ENCODE results near the gene NFAM1.

NFAM1 gene

DNA sequence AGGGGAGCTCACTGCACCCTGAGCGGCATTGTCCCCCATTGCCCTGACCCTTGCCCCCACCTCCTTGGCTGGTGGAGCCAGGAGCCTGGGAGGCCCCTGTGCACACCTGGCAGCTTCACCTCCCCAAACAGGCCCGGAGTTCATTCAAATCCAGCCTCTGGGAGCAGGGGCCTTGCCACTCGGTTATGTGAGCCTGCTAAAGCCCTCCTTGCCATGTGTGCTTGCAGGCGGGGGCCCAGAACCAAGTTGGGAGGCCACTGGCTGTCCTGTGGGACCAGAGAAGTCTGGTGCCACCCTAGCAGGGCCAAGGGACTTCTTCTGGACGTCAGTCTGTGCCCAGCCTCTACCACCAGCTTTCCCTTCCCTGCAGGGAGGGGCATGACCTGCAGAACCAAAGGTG, 48.9 kb downstream of the NFAM1 start:
- no peak for DNase-seq (ENCODE audit: low spot score)

DNA sequence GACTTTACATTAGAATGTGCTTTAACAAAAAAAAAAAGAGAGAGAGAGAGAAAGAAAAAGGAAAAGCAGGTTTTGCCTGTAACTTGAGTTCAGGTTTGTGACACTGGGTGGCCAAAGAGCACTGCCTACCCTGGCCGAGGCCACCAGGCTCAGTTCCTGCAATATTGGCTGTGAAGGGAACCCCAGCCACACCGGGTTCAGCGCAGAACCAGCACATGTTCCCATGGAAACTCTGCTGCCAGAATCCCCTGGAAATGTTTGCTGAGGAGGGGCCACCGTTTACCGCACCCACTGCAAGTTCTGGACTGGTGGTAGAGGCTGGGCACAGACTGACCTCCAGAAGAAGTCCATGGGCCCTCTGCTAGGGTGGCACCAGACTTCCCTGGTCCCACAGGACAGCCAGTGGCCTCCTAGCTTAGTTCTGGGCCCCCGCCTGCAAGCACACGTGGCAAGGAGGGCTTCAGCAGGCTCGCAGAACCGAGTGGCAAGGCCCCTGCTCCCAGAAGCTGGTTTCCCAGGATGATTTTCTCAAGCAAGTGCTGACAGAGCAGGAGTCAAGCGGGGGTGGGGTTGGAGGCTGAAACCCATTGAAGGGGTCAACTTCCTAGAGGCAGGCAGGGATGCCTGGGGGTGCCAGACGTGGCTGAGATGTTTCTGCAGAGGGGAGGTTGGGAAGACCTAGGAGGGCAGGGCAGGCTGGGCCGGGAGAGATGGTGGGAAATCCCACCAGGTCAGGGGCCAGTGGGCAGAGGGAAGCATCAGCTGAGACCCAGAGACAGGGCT, 51.2 kb downstream of the NFAM1 start:
- no peak for DNase-seq (ENCODE audit: low spot score)

DNA sequence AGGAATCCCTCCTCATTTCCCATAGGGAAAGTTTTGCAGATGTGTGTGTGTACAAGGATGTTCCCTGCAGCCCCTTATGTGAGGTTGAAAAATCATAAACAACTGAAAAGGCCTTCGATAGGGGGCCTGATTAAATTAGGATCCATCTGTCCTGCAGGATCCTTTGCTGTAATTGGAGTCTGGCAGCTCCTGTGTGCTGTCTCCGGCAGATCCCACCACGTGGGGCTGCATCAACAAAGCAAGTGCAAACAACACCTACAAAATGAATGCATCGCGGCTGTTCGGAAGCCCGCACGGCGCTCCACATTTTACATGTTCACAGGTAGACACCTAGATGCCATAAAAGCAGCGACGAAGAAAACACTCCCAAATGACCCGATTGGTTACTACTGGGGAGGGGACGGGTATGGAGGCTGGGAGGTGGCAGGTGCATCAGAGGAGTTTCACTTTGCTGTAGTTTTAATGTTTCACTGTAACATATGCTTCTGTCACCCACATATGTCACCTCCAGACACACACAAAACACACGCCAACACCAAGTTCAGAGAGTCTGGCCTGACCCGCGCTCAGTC, 52.2 kb downstream of the NFAM1 start:
- DNase-seq (ENCODE audit: low spot score): no peak

- no peak for DNase-seq (ENCODE audit: low spot score)
These were observed 55.3 kb downstream of the NFAM1 start for GRCh38 chr22:42376711-42377554.

- no peak for DNase-seq (ENCODE audit: low spot score)
These were observed 56.2 kb downstream of the NFAM1 start for GRCh38 chr22:42375982-42376381.

DNA sequence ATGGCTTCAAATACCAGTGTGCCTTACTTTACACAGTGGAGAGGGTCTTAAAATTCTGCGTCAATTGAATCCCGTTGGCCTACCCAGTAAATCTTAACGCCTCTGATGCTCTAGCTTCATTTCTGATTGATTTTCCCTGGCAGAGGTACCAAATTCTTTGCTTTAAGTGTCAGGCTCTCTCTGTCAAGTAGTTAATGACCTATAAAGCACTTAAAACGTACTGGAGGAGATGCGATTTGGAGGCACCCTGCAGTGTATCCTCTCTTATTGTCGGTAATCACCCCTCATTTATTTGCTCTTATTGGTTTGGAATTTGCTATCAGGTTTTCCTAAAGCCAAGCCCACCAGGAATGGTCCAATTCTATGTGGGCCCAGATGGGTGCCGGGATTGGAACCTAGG, 59.2 kb downstream of the NFAM1 start:
- DNase-seq (ENCODE audit: low spot score): no peak

DNA sequence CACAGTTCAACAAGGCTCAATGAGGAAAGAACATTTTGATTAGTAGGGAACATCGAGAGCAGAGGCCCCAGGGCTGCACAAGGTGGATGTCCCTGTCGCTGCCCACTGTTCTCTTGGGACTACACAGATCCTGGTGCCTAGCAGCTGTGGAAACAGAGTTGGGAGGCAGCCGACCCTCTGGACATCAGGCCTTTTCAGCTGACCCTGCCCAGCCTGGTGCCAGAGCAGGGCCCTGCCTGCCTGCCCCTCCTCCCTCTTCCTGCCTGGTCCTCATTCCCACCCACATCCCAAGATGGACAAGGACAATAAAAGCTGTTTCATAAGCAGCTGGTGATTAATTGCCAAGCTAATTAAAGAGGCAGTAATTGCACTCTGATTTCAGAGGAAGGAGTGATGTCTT, 60.7 kb downstream of the NFAM1 start:
- DNase-seq (ENCODE audit: low spot score): no peak

DNA sequence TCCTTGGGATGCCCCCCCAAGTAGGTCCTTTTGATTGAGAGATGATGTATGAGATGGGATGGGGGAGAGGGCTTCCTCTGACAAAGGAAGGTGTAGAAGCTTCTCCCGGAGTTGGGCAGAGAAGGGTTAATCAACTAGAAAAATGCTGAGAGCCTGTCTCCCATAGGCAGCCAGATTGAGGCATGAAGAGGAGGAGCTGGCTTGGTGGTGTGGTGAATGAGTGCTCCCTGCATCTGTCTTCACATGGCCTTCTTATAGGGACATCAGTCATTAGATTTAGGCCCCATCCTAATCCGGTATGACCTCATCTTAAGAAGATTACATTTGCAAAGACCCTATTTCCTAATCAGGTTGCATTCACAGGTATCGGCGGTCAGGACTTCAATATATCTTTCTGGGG, 61.1 kb downstream of the NFAM1 start:
- no peak for DNase-seq (ENCODE audit: low spot score)

- DNase-seq (ENCODE audit: low spot score): peak; percentile 95
These were observed 62.8 kb downstream of the NFAM1 start for GRCh38 chr22:42369250-42370041.

- no peak for DNase-seq (ENCODE audit: low spot score)
These were observed 63.6 kb downstream of the NFAM1 start for GRCh38 chr22:42368379-42369249.

- DNase-seq (ENCODE audit: low spot score): no peak
These were observed 64.2 kb downstream of the NFAM1 start for GRCh38 chr22:42367980-42368378.

DNA sequence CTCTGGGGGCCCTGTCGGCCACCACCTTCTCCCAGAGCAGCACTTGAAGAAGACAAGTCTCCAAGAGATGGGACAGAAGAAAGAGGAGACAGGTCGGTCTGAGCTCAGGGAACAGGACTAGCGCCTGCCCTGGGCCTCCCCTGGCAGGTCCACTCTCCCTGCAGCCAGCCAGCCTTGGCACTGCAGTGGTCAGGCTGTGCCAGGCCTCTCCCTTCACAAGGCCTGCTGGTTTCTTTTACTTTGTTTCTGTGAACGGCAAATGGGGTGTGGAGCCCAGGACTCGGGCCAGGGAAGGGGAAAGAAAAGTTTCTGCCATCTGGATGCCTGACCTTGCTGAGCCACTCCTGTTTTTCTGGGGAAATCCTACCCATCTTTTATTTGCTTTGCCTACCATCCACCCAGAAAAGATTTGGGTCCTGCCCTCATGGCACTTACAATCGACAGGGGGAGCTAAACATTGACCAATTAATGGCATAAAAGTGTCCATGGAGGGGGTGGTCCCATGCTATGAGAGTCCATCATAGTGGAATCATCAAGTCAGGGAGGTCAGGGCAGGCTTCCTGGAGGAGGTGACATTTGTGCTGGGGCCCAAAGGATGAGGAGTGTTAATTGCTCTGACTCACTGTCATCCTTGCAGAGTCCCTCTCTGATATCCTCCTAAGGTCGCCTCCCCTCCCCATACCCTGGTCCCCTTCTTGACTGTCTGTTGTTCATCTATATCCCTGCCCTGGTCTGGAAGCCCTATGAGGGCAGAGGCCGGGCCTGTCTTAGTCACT, 65.2 kb downstream of the NFAM1 start:
- peak; percentile 62 for DNase-seq (ENCODE audit: low spot score)

GRCh38 chr22:42365942-42366695, 66.1 kb downstream of the NFAM1 start:
- no peak for DNase-seq (ENCODE audit: low spot score)

DNA sequence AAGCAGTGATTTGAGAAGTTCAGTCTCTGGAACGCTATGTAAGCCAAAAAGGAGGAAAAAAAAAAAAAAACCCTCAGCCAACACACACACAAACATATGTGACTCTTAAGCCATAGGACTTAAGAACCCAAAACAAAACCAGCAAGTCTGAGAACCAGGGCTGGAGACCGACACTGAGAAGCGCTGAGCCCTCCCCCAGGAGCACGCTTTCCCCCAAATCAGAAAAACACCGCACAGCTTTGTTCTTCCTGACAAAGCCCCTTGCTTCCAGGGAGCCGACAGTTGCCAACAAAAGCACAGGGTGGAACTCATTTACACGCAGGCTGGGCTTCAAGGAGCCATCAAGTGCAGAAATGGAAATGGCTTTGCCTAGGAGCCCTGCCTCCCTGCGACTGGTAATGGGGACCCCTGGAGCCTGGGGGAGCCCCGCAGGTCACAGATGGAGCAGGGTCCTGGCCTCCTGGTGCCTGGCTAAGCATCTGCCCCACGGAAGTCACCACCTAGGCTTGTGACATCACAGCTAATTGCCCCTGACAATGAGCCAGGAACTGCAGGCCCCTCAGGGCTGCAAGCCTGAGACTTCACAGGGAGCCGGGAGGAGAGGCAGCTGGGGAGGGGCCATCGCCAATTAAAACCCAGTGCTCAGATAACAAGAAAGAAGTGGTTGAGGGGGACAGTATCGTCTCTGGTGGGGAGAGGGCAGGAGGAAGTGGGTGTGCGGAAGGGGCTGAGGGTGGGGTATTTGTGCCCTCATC, 66.9 kb downstream of the NFAM1 start:
- no peak for DNase-seq (ENCODE audit: low spot score)

GRCh38 chr22:42364604-42365110, 67.5 kb downstream of the NFAM1 start:
- DNase-seq (ENCODE audit: low spot score): no peak

- DNase-seq (ENCODE audit: low spot score): no peak
These were observed 68.3 kb downstream of the NFAM1 start for GRCh38 chr22:42363892-42364291.

- DNase-seq (ENCODE audit: low spot score): no peak
These were observed 70.7 kb downstream of the NFAM1 start for GRCh38 chr22:42361523-42361922.

- DNase-seq (ENCODE audit: low spot score): no peak
These were observed 71.9 kb downstream of the NFAM1 start for GRCh38 chr22:42360348-42360747.

All from putamen (tissue), 1 donor.